Stimulated activated CD8-positive, alpha-beta memory T cell treated with anti-CD3 and anti-CD28 coated beads, Interleukin-2, amount 100 ng/mL, for 48 hours (primary cell): ENCODE measurements around the gene CTNS.

ENCODE experiments used
- DNase-seq, 2 donors: peaks; one replicate each; pipeline ENCODE4 v3.0.0-alpha.2; 2020; ENCODE audit warnings: low read depth in 2 of 2

CTNS gene

DNA sequence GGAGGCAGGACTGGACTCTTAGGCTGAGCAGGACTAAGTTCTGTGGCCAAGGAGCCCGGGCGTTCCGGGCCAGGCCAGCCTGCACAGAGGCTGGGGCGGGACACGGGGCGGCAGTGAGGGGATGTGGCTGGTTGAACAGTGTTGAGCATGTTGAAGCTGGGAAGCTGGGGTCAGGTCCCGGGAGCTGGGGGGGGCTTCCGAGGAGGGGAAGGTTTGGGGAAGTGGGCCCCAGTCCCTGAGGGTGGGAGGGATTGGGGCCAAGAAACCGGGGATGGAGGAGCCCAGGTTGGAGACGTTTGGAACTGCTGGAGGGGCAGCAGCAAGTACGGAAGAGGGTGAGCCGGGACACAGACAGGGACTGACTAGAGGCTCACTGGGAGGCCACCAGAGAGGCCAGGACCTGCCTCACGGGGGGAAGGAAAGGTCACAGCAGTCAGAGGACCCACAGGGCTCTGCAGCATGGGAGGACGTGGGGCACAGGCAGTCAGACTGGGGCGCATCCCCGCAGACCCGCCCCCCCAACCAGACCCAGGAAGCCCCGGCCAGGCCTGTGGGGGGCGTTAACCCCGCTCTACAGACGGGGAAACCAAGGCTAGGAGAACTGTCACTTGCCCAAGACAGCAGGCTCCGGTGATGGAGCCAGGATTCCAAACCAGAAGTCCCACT is 22.4 kb downstream of the CTNS start:
- no peak for DNase-seq

DNA sequence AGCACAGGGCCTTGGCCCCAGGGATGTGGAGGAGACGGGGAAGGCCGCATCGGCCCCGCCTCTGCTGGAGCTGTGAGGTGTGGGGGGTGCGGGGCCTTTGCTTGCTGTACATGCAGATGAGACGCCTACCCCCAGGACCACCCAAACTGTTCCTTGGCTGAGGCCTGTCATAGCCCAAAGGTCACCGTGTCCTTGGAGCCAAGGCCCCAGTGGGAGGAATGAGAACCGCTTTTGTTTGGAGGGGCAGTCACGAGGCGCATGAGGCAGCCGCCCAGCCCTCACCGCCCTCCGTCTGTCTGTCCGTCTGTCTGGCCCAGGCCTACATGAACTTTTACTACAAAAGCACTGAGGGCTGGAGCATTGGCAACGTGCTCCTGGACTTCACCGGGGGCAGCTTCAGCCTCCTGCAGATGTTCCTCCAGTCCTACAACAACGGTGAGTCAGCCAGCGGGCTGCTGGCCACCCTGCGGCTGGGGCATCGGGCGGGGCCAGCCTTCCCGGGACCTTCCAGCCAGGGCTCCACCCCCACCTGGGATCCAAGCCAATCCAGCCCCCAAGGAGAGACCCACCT is 23.1 kb downstream of the CTNS start:
- DNase-seq: no peak

DNA sequence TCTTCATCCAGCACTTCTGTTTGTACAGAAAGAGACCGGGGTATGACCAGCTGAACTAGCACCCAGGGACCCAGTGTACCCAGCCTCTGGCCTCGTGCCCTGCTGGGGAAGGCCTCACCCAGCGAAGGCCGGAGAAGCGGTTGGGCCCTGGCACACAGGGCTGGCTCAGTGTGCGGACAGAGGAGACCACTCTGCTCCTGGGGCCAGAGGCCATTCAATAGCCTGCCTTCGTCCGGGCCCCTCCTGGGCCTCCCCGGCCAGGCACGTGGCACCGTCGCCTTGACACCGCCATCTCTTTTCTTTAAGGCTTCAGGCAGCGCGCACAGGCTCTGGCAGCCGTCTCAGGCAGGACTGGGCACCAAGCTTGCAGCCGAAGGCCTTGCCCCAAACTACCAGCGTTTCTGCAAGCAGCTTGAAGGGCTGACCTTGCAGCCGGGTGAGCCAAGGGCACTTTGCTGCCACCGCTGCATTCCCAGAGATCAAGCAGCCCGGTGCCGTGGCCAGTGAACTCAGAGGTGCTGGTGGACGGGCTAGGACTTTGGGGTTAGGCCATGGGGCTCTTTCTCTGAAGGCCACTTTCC is 23.8 kb downstream of the CTNS start:
- no peak for DNase-seq

DNA sequence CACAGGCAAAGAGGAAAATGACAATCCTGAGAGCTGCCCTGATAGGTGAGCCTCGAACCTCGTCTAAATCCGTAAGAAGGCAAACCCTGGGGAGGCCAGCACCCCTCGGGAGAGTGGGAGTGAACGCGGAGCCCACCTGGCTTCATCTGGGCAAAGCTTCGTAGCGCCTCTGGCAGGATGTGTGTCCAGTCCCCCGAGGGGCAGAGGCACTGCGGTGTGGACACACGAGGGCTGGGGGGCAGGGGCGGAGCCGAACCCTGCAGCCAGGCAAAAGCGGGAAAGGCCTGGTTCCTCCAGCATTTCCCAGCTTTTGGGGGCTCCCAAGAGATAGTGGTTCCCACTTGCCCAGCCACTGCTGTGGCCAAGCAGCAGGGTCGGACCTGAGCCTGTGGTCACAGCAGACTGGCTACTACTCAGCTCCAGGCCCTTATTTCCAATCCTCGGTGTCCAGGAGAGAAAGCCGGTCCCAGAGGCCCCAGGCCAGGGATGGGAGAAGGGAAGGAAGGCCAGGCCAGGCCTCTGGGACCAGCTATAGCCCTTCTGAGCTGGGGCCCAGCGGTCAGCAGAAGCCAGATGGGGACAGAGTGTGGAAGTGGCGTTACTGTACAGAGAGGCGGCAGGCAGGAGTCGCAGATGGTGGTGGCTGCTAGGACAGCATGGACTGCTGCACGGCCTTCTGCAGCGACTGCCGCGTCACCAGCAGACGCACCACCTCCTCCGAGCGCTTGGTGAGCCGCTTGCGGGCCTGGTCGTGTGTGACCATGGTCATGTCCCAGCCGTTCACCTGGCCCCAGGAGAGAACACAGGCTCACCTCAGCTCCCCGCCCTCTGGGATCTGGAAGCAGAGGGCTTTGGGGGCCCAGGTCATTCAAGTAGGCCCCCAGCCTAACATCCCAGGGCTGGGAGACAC is 26.8 kb downstream of the CTNS start:
- no peak for DNase-seq

DNA sequence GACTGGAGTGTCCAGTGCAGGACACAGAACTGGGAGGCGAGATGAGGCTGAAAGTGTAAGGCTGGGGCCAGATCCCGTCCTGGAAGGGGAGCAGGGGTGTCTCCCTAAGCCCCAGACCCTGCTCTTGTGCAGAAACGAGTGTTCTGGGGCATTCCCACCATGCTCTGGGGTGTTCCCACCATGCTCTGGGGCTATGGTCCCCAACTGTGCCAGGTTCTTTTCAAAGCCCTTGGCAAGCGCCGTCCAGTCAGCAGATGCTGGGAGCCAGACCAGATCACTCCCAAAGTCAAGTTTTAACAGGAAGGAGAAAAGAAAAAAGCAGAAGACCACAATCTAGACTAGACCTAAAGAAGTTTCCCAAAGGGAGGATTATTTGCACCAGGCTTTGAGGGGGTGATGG is 29.3 kb downstream of the CTNS start:
- no peak for DNase-seq

DNA sequence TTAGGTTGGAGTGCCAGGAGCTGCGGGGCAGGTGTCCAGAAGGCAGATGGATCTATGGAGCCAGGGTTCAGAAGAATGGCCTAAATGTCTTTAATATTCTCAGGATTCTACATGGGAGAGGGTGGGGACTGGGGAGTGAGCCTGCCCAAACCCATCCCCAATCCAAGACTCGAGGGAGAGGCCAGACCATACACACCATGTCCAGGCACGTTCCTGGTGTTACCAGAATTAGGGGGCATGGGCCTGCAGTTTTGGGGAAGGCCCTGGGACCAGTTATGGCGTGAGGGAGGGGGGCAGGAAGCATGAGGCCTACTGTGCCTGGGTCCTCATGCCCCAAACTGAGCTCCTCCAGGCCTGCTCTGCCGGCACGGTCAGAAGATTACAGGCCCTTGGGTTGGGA is 30.0 kb downstream of the CTNS start:
- no peak for DNase-seq

DNA sequence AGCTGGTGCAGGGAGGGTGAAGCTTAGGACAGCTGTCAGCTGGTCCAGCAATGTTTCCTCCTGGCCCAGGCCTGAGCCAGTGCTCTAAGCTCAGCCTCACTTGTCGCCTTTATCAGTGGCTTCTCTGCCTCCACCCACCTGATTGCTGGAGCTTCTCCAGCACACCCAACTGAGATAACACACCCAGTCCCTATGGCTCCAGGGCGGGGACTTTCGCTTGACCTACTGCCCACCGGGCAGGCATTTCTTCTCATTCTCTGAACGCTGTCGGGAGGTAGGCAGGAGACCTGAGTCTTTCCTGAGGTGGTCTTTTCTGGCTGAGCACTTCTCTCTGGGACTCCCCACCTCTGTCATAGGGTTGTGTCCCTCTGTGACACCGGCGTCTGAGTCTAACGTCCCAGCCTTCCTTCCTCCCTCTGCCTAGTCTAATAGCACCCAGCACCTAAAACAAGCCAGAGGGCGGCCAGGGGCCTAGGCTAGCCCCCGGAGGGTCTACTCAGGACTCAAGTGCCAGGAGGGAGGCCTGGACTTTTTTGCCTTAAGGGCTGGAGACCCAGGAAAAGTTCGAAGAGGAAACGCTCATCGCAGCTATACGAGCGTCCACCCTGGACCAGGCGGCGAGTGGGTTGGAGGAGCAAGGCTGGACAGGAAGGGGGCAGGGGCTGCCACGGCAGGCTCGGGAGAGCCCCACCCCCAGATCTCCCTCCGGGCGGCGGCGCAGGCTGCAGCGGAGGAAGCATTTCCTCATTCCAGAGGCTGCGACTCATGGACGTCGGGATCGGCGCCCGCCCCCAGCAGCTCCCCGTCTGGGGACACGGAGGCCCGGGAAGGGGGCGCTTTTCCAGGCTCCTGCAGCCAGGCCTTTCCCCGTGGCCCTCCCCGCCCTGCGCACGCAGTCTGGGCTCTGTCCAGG is 31.1 kb downstream of the CTNS start:
- DNase-seq: no peak

DNA sequence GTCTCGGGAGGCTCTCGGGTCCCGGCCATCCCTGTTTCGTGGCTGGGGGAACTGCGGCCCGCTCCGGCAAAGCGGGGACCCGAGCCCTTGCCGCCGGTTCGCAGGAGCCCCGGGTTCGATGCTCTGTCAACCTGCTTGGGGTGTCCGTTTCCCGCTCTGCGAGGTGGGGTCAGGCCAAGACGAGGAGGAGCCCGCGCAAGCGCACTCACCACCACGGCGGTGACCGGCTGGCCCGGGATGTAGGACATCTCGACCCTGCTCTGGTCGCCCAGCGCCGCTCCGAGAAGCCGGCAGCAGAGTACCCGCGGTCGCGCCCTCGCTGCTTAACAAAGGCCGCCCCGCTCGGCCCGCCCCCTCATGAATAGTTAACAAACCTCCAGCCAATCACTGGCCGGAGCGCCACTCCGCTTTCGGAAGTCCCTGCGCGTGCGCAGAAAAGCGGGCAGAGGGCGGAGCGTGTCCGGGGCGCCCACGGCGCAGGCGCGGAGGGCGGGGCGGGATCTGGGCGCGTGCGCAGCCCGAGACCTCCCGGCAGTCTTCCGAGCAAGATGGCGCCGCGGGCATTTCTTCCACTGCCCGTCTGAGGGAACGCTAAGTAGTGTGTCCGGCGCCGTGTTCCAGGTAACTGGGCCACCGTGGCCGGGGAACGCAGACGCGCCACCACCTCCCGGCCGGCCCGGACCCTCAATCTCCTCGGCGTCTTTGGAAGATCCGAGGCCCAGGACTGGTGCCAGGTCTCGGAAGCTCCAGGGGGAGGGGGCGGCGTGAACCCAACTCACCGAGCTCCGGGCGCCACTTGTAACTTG is 31.9 kb downstream of the CTNS start, which contains the start of the genes EMC6 and TAX1BP3:
TSS of gene EMC6 (plus strand) at position 534 of the 806 bp plus-strand sequence. CDS start 335 bp downstream, outside the sequence.
TSS of gene TAX1BP3 (minus strand) at position 300 of the 806 bp plus-strand sequence. CDS start at position 248, 52 bp downstream.
- DNase-seq: peak; percentile 98 to 99

DNA sequence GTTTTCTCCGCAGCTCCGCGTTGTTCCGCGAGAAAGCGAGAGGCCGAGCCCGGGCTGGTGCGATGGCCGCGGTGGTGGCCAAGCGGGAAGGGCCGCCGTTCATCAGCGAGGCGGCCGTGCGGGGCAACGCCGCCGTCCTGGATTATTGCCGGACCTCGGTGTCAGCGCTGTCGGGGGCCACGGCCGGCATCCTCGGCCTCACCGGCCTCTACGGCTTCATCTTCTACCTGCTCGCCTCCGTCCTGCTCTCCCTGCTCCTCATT is 32.5 kb downstream of the CTNS start:
- no peak for DNase-seq

DNA sequence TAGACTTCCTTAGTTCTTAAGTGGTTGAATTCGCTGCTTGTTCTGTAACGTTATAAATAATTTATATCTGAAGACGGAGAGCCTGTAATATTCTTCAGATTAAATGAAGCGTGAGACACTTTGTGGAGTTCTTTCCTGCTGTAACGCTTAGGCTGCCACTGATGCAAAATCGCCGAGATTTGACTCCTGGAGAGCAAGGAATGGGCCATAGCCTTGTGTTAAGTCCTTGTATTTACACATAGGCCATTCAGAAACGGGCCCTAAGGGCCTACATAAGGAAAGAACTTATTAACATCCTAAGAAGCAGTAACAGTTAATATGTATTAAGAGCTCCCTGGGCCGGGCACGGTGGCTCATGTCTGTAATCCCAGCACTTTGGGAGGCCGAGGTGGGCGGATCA is 33.0 kb downstream of the CTNS start:
- DNase-seq: no peak

DNA sequence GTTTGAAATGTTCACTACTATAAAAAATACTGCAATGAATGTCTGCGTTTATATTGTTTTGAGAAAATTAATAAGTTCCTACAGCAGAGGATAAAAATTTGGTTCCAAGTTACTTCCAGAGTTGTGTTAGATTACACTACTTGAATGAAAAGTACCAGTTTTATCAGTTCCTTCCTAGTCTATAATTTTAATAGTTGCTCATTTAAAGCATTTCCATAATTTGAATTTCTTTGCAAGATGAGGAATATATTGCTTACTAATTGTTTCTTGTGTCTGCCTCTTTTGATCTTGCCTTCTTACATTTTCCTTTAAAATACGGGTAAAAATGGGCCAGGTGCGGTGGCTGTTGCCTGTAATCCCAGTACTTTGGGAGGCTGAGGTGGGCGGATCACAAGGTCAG is 36.0 kb downstream of the CTNS start:
- DNase-seq: no peak

DNA sequence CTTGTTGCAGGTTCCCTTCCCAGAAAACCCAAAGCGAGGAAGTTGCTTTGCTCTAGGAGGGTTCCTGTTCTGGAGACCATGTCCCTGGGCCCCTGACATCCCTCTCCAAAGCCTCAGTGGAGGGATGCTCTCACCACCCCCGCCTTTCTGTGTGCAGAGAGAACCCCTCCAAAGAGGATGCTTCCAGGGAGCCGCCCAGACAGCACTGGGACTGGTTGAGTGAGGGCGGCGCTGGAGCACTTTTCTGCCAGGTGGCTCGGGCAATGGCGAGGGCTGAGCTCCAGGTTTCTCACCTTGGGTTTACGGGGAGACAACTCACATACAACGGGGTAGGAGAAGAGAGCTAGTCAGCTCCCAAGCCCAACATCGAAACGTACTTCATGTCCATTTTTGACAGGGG is 39.3 kb downstream of the CTNS start:
- DNase-seq: no peak

DNA sequence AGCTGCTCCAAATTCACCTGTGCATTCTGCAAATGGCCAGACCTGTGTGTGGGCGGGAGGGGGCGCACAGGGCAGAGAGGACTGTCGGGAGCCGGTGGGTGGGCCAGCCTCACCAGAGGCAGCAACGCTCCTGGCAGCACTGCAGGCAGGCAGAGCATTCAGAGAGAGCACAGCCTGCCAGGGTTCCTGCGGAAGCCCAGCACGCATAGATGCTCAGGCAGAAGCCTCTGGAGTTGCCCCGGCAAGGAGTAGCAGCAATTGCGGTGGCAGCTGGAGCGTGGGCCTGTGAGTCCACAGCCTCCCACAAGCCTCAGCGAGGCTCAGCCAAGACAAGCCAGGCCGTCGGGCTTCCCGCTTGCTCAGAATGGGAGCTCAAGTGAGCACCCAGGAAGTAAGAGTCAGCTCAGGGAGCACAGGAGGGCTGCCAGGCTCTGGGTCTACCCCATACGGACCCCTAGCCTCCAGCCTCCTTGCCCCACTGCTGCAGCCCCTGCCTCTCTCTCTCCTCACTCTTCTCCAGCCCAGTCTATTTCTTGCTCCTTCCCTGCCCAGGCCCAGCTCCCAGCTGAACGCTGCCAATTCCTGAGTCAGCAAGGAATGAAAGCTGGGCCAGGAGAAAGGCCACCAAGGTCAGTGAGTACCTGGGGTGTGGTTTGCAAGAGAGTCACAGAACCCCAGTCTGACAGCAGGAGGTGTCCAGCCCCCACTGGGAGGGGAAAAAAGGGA is 41.7 kb downstream of the CTNS start:
- DNase-seq: no peak

DNA sequence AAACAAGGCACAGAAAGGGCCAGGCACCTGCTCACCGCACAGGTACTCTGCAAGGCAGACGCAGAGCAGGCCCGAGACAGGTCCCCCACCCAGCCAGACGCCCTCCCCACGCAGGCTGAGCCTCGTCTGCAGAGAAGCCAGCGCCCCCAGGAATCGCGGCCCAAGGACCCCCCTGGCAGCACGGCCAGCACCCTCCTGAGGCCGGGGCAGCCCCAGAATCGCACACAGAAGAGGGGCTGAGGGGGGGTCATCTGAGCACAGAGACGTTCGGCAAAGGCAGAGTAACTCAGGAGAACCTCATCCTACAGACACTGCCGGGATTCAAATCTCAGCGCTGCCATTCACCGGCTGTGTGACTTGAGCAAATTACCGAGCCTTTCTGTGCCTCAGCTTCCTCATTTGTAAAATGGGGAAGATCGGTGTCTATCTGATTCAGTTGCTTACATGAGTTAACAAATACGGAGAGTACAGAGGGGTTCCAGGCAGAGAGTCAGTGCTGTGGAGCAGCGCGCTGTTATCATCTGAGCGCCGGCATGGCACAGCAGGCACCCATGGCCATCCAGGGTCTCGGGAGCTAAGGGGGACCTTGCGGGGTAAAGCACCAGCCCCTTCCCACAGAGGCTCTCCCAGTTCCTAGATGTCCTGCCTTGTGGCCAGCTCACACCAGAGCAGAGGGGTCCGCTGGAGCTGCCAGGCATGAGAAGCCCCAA is 42.4 kb downstream of the CTNS start:
- DNase-seq: no peak

DNA sequence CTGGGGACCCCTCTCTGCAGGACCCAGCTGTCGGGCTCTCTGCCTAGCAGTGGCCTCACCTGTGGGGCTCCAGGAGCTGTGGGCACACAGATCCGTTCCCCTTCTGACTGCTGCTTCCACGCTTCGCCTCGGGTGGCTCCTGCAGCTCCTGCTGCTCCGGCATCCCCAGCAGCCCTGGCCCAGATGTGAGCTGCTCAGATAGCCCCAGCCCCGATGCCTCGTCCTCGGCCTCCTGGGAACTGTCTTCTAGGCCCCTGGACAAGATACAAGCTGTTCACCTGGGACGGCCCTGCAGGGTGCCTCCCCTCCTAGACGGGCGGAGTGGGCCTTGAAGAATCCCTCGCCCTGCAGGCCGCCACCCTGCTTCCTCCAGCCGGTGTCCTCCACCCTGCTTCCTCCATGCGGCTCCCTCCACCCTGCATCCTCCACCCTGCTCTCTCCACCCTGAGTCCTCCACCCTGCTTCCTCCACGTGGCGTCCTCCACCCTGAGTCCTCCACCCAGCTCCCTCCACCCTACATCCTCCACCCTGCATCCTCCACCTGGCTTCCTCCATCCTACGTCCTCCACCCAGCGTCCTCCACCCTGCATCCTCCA is 43.1 kb downstream of the CTNS start:
- DNase-seq: no peak

DNA sequence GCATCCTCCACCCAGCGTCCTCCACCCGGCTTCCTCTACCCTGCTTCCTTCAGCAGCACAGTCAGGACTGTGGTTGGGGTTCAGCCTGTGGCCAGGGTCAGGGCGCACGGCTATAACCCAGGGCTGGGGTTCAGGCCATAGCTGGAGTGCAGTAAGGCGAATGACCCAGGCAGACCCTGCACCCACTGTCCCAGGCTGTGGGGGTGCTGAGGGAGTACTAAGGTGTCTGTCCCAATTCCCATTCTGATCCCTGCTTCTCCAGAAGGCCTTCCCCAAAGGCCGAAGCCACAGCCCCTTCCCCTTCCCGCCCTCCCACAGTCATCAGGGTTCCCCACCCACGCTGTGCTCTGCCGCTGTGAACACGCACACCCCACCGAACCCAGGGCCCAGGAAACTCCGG is 44.5 kb downstream of the CTNS start:
- DNase-seq: no peak

DNA sequence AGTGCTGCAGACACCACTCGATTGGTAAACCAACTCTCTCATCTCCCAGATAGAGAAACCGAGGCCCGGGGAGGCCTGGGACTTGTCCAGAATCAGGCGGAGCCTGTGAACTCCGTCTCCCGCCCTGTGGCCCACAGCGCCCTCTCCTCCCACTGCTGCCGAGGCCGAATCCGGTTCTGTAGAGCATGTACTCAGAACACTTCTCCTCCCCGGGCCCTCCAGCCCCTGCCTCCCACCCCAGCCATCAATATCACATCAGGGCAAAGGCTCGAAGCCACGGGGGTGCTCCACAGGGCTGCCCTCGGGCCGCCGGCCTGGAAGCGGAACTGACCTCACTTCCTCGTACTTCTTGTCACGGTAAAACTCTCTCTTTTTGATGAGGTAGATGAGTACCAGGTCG is 45.0 kb downstream of the CTNS start:
- no peak for DNase-seq

DNA sequence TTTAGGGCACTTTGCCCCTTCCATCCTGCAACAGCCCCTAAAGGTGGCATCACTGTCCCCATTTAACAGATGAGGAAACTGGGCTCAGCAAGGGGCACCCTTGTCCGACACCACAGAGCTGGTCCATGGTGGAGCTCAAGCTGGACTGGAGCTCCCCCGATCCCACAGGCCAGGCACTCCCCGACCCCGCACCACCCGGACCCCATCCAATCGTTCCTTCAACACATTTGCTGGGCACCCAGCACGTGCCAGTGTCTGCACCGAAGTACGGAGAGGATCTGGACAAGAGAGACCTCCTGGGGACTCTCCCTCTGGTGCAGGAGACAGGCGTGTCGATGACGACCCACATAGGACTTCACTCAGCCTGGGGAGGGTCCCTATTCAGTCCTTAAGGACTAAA is 45.5 kb downstream of the CTNS start:
- DNase-seq: no peak

DNA sequence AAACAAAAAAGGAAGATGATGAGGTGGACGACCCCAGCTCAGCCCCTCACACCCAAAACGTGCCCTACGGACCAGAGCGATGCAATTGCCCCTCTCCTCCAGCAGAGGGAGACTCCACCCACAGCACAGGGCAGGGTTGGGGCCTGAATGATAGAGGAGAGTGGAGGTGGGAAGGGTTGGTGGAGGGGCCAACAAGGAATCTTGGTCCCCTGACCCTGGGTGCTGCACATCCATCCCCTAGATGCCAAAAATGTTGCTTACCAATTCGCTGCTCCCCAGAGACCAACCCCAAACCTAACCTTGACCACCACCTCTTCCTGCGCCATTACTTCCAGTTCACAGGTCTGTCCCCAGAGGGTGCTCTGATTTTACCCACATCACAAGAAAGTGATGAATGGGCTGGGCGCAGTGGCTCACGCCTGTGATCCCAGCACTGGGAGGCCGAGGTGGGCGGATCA is 46.5 kb downstream of the CTNS start:
- DNase-seq: peak in 1 of 2 donors; percentile 39
